H1 (cell line): ENCODE results near the gene SLC5A10. TPM values are rescaled to one million over a fixed set of nuclear protein-coding genes. Genes with fewer than 3 reads are reported as not detected.
"Not testable (repeated sequence)": the region's sequence is repeated elsewhere in the genome, so short reads cannot be mapped to it uniquely, and the experiment has no call there.

Experiments used
- CTCF ChIA-PET: fragments of 300-600 bp; sonication (Branson Sonifier 250); formaldehyde crosslinking; loops from one replicate; lab custom pipeline; 2021; ENCODE audit not compliant: partially characterized antibody; lab: Charles Lee
- POLR2A ChIA-PET: fragments of 300-600 bp; sonication (Branson Sonifier 250); formaldehyde crosslinking; loops from one replicate; lab custom pipeline; 2021; ENCODE audit warnings: inconsistent platforms; ENCODE audit not compliant: partially characterized antibody; lab: Charles Lee
- DNase-seq, 2 experiments: peaks; one replicate each; pipeline versions ENCODE4 v3.0.0 to v3.0.0-alpha.2; 2010 to 2022; ENCODE audit warnings: low spot score in 2 of 2, low read depth in 1 of 2, mixed read lengths in 1 of 2
- FAIRE-seq: peaks from 2 replicates; lab custom pipeline; 2011; peaks lifted over from hg19 to GRCh38; lab: Jason Lieb, UNC
- H2AFZ ChIP-seq: 2 replicates; pipeline ENCODE4 v1.8.1; 2012; ENCODE audit warnings: low read length, inconsistent platforms
- H2AK5ac ChIP-seq: 2 replicates; pipeline ENCODE4 v1.6.1; 2013; ENCODE audit warnings: low read depth, low read length
- H2BK120ac ChIP-seq: replicated peaks from 2 replicates; pipeline ENCODE3; 2013; ENCODE audit warnings: low read depth, low read length, inconsistent platforms
- H2BK12ac ChIP-seq: 2 replicates; pipeline ENCODE4 v1.6.1; 2013; ENCODE audit warnings: low read depth, low read length
- H2BK15ac ChIP-seq: 2 replicates; pipeline ENCODE4 v1.6.1; 2013; ENCODE audit warnings: low read length
- H2BK20ac ChIP-seq: 2 replicates; pipeline ENCODE4 v1.6.1; 2013; ENCODE audit warnings: low read length
- H2BK5ac ChIP-seq: 2 replicates; pipeline ENCODE4 v1.6.1; 2013; ENCODE audit warnings: low read depth, low read length
- H3K14ac ChIP-seq: 2 replicates; pipeline ENCODE4 v1.6.1; 2013; ENCODE audit warnings: inconsistent platforms; ENCODE audit not compliant: insufficient read length
- H3K18ac ChIP-seq: 2 replicates; pipeline ENCODE4 v1.6.1; 2013; ENCODE audit warnings: low read length; ENCODE audit errors: extremely low read depth
- H3K23ac ChIP-seq: 2 replicates; pipeline ENCODE4 v1.6.1; 2013; ENCODE audit warnings: inconsistent platforms; ENCODE audit not compliant: insufficient read length
- H3K23me2 ChIP-seq: 2 replicates; pipeline ENCODE4 v1.6.1; 2013; ENCODE audit warnings: low read depth, low read length
- H3K27ac ChIP-seq: 2 replicates; pipeline ENCODE4 v1.6.1; 2011; ENCODE audit warnings: low read depth, low read length, inconsistent platforms
- H3K27me3 ChIP-seq, 4 experiments: replicated peaks in 1 of 4; 1 replicate in 1 of 4; 2 replicates in 3 of 4; pipeline versions ENCODE4 v1.6.1 to v1.8.1; 2011 to 2013; ENCODE audit warnings: low read length in 3 of 4, mild to moderate bottlenecking in 3 of 4, inconsistent platforms in 2 of 4, mixed read lengths in 2 of 4, moderate library complexity in 1 of 4; ENCODE audit not compliant: control insufficient read depth in 3 of 4, insufficient read depth in 3 of 4; ENCODE audit errors: extremely low read depth in 1 of 4
- H3K36me3 ChIP-seq, 4 experiments: 2 replicates each; pipeline versions ENCODE4 v1.6.1 to v1.8.1; 2011 to 2013; ENCODE audit warnings: mild to moderate bottlenecking in 4 of 4, low read length in 3 of 4, moderate library complexity in 2 of 4, control low read depth in 1 of 4, inconsistent platforms in 1 of 4; ENCODE audit not compliant: insufficient read depth in 4 of 4, control insufficient read depth in 2 of 4
- H3K4ac ChIP-seq: replicated peaks from 2 replicates; pipeline ENCODE3; 2013; ENCODE audit warnings: low read length, low read depth, mixed read lengths, inconsistent platforms; ENCODE audit not compliant: insufficient read length
- H3K4me1 ChIP-seq, 4 experiments: replicated peaks in 1 of 4; 1 replicate in 1 of 4; 2 replicates in 3 of 4; pipeline versions ENCODE4 v1.6.1 to v1.8.1; 2011 to 2013; ENCODE audit warnings: low read length in 3 of 4, inconsistent platforms in 2 of 4, mixed read lengths in 1 of 4; ENCODE audit not compliant: insufficient read depth in 4 of 4, control insufficient read depth in 3 of 4
- H3K4me2 ChIP-seq, 2 experiments: 2 replicates each; pipeline versions ENCODE4 v1.6.1 to v1.8.1; 2011 to 2013; ENCODE audit warnings: low read depth in 2 of 2, low read length in 2 of 2, control low read depth in 1 of 2, inconsistent platforms in 1 of 2, mild to moderate bottlenecking in 1 of 2; ENCODE audit not compliant: insufficient read depth in 1 of 2
- H3K4me3 ChIP-seq, 4 experiments: fragments of 200-600, 300-600 bp in 1 of 4; sonication (generic), shearing (Covaris generic), sonication (Bioruptor Twin) in 1 of 4; 2 replicates each; pipeline versions ENCODE4 v1.5.1 to v1.8.1; 2011 to 2016; ENCODE audit warnings: low read length in 4 of 4, low read depth in 3 of 4, control low read depth in 2 of 4, inconsistent platforms in 2 of 4, mild to moderate bottlenecking in 2 of 4, mixed read lengths in 1 of 4, moderate library complexity in 1 of 4; ENCODE audit not compliant: insufficient read depth in 2 of 4; ENCODE audit errors: extremely low read depth in 1 of 4
- H3K56ac ChIP-seq: replicated peaks from 2 replicates; pipeline ENCODE3; 2013; ENCODE audit warnings: low read depth, mild to moderate bottlenecking, mixed read lengths, low read length, inconsistent platforms; ENCODE audit not compliant: insufficient read length
- H3K79me1 ChIP-seq: 2 replicates; pipeline ENCODE4 v1.6.1; 2013; ENCODE audit warnings: low read depth, low read length, control low read depth
- H3K79me2 ChIP-seq, 2 experiments: 2 replicates each; pipeline versions ENCODE4 v1.6.1 to v1.8.1; 2012 to 2013; ENCODE audit warnings: low read length in 2 of 2, mild to moderate bottlenecking in 2 of 2, inconsistent platforms in 1 of 2; ENCODE audit not compliant: insufficient read depth in 2 of 2, control insufficient read depth in 1 of 2
- H3K9ac ChIP-seq, 4 experiments: replicated peaks in 1 of 4; 1 replicate in 1 of 4; 2 replicates in 3 of 4; pipeline versions ENCODE4 v1.6.1 to v1.8.1; 2011 to 2013; ENCODE audit warnings: low read depth in 3 of 4, low read length in 3 of 4, control low read depth in 2 of 4, mild to moderate bottlenecking in 2 of 4, moderate library complexity in 2 of 4, inconsistent platforms in 1 of 4; ENCODE audit errors: extremely low read depth in 1 of 4
- H3K9me3 ChIP-seq, 2 experiments: 2 replicates each; pipeline versions ENCODE4 v1.6.1 to v1.8.1; 2012 to 2013; ENCODE audit warnings: mild to moderate bottlenecking in 2 of 2, moderate library complexity in 2 of 2, control low read depth in 1 of 2, inconsistent platforms in 1 of 2, low read depth in 1 of 2, low read length in 1 of 2, mixed read lengths in 1 of 2; ENCODE audit not compliant: insufficient read depth in 2 of 2
- H4K20me1 ChIP-seq, 2 experiments: replicated peaks in 1 of 2; 2 replicates each; pipeline versions ENCODE3 to v1.8.1; 2011 to 2013; ENCODE audit warnings: inconsistent platforms in 2 of 2, low read length in 2 of 2, mild to moderate bottlenecking in 1 of 2; ENCODE audit not compliant: insufficient read depth in 2 of 2, control insufficient read depth in 1 of 2
- H4K5ac ChIP-seq: 2 replicates; pipeline ENCODE4 v1.6.1; 2013; ENCODE audit warnings: low read length, low read depth, mixed read lengths, inconsistent platforms; ENCODE audit not compliant: insufficient read length
- H4K8ac ChIP-seq: 2 replicates; pipeline ENCODE4 v1.8.0; 2013; ENCODE audit warnings: mild to moderate bottlenecking, moderate library complexity, low read length, inconsistent platforms; ENCODE audit not compliant: insufficient read depth; ENCODE audit errors: extremely low read depth
- H4K91ac ChIP-seq: replicated peaks from 2 replicates; pipeline ENCODE3; 2013; ENCODE audit warnings: low read length, mixed read lengths, inconsistent platforms; ENCODE audit not compliant: insufficient read length
- WGBS, 2 experiments: shearing (Covaris generic) in 1 of 2; methylation state at CpG; one replicate each; pipeline versions ENCODE4 v1.1.6 to v1.1.7; 2013 to 2015; ENCODE audit warnings: low lambda C conversion rate in 2 of 2, mixed read lengths in 2 of 2, inconsistent platforms in 1 of 2, low coverage in 1 of 2, missing lambda C conversion rate in 1 of 2; ENCODE audit not compliant: insufficient replicate concordance in 2 of 2, insufficient coverage in 1 of 2, insufficient read length in 1 of 2; ENCODE audit errors: extremely low coverage in 1 of 2, missing lambda C conversion rate in 1 of 2; 5-methylcytosine and 5-hydroxymethylcytosine counted together
- polyA plus RNA-seq, 7 experiments: library from polyadenylated mRNA; depleted of rRNA in 3 of 7; stranded (reverse) in 5 of 7; unstranded in 2 of 7; fragments of >200 nt in 5 of 7; fragments of 200-250 nt in 2 of 7; gene quantifications; 1 replicate in 5 of 7; 2 replicates in 1 of 7; 4 replicates in 1 of 7; pipeline versions ENCODE4 v1.2.1 to v1.2.3, GENCODE V29; 2011 to 2013; ENCODE audit warnings: missing spikeins in 2 of 7, mixed read lengths in 2 of 7
- total RNA-seq: library from RNA; stranded (reverse); fragmentation: NEBNext Ultra II Directional; extraction: Animal tissue kit (Norgen Biotek cat#: 25700); gene quantifications from 2 replicates; pipeline ENCODE4 v1.2.1, GENCODE V29; 2021

Gene SLC5A10
- total and polyA plus RNA-seq, 2 of the 8 experiments (the other 6 are each of a cell fraction or from before 2014, with no cell fraction given): 0.05 to 0.11 TPM

DNA sequence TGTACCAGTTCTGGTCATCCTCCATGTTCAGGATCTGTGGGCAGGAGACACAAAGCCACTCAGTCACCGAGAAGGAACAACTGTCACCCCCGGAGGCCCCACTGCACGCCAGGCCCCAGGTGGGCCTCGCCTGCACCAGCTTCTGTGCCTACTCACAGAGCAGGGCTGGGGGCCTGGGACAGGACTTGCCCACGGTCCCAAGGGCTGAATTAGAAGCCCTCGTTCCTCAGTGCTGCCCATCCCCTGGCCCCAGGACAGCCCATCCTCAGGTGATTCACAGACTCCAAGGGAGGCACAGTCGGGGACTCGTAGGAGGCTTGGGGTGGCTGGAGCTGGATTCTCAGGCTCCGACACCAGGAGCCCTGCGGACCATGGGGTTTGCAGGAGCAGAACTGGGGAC is 89.9 kb downstream of the SLC5A10 start:
- H3K14ac ChIP-seq, H3K9me3 ChIP-seq, POLR2A ChIA-PET, H2BK120ac ChIP-seq, H3K56ac ChIP-seq, H3K4me2 ChIP-seq, H3K4ac ChIP-seq, H4K5ac ChIP-seq, H2AK5ac ChIP-seq, H4K8ac ChIP-seq, H2BK20ac ChIP-seq, H3K27me3 ChIP-seq, H4K91ac ChIP-seq, H2BK15ac ChIP-seq, H3K4me1 ChIP-seq, H3K4me3 ChIP-seq, H3K79me2 ChIP-seq, H2BK12ac ChIP-seq, H3K27ac ChIP-seq, H3K36me3 ChIP-seq, H3K23ac ChIP-seq, FAIRE-seq, H3K18ac ChIP-seq, H3K9ac ChIP-seq, H3K23me2 ChIP-seq, H2BK5ac ChIP-seq, DNase-seq, H4K20me1 ChIP-seq, CTCF ChIA-PET, H2AFZ ChIP-seq, H3K79me1 ChIP-seq: not testable (repeated sequence)
- 89% methylated on average over 3 of the region's 10 CpGs; no CpG with 5 or more reads in 1 of the 2 experiments for WGBS, 2 experiments

DNA sequence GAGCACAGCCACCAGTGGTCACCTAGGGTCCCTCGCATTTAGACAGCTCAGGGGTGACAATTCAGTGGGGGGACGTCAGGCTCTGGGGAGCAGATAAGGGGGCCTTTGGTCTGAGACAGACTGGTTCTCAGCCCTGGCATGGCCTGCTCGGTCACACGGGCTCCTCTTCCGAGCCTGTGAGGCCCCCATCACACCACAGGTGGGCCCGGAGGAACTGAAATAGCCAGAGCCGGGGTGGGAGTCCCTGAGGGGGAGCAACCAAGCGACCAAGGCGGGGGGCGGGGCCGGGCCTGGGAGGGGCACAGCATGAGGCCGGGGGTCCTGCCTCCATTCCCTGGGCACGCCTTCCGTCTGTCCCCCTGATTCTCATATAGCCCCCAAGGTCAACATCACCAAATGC is 90.4 kb downstream of the SLC5A10 start:
- H3K9ac ChIP-seq, H3K23me2 ChIP-seq, POLR2A ChIA-PET, H3K4ac ChIP-seq, CTCF ChIA-PET, H2BK20ac ChIP-seq, H2BK120ac ChIP-seq, H4K20me1 ChIP-seq, H3K4me1 ChIP-seq, H3K27me3 ChIP-seq, H3K79me1 ChIP-seq, H2BK5ac ChIP-seq, H3K4me2 ChIP-seq, H3K14ac ChIP-seq, H2AK5ac ChIP-seq, H3K9me3 ChIP-seq, H3K4me3 ChIP-seq, H3K56ac ChIP-seq, FAIRE-seq, H3K23ac ChIP-seq, DNase-seq, H3K18ac ChIP-seq, H3K36me3 ChIP-seq, H4K91ac ChIP-seq, H2BK15ac ChIP-seq, H4K5ac ChIP-seq, H2AFZ ChIP-seq, H2BK12ac ChIP-seq, H4K8ac ChIP-seq, H3K79me2 ChIP-seq, H3K27ac ChIP-seq: not testable (repeated sequence)
- no CpG with 5 or more reads among the region's 14 CpGs for WGBS, 2 experiments
